Thoracic aorta (tissue), 2 donors: Measurements from ENCODE around the gene SUSD6. TPM values are rescaled to one million over a fixed set of nuclear protein-coding genes. Genes with fewer than 3 reads are reported as not detected.

Experiments
- ATAC-seq: fragments of 150-250 bp; one replicate; pipeline ENCODE4 v1.8.0; 2017; ENCODE audit warnings: low read depth; ENCODE audit not compliant: insufficient number of reproducible peaks, low FRiP score
- DNase-seq: peaks from one replicate; pipeline ENCODE4 v3.0.0-alpha.2; 2020; ENCODE audit warnings: low spot score
- H3K27ac ChIP-seq, 2 donors: fragments of 200-600 bp; sonication (generic); 1 replicate in 1 of 2; 2 replicates in 1 of 2; pipeline ENCODE4 v1.5.1; 2016; ENCODE audit warnings: mild to moderate bottlenecking in 2 of 2, moderate library complexity in 2 of 2
- H3K27me3 ChIP-seq: fragments of 200-600 bp; sonication (generic); replicated peaks from 2 replicates; pipeline ENCODE4 v1.6.0; 2016; ENCODE audit warnings: mild to moderate bottlenecking; ENCODE audit not compliant: insufficient read depth
- H3K36me3 ChIP-seq: fragments of 200-600 bp; sonication (generic); one replicate; pipeline ENCODE4 v1.5.1; 2016
- H3K4me1 ChIP-seq, 2 donors: fragments of 200-600 bp; sonication (generic); 1 replicate in 1 of 2; 2 replicates in 1 of 2; pipeline versions ENCODE4 v1.5.1 to v1.6.0; 2016; ENCODE audit warnings: low read depth in 2 of 2, mild to moderate bottlenecking in 1 of 2; ENCODE audit not compliant: control insufficient read depth in 1 of 2
- H3K4me3 ChIP-seq: fragments of 200-600 bp; sonication (generic); 2 replicates; pipeline ENCODE4 v1.5.1; 2016; ENCODE audit warnings: mild to moderate bottlenecking
- H3K9me3 ChIP-seq: fragments of 200-600 bp; sonication (generic); 2 replicates; pipeline ENCODE4 v1.5.1; 2016
- CTCF ChIP-seq: fragments of 200-600 bp; sonication (generic); IDR thresholded peaks from one replicate; pipeline ENCODE4 v1.5.1; 2019; ENCODE audit warnings: antibody characterized with exemption
- total RNA-seq, 2 donors: library from RNA; depleted of rRNA; stranded (reverse); fragments of >200 nt; gene quantifications; one replicate each; pipeline versions ENCODE4 v1.1.0 to v1.2.3, GENCODE V29; 2016

Gene SUSD6
- total RNA-seq, 2 donors from 2014 or later: 51.7 to 80.1 TPM

DNA sequence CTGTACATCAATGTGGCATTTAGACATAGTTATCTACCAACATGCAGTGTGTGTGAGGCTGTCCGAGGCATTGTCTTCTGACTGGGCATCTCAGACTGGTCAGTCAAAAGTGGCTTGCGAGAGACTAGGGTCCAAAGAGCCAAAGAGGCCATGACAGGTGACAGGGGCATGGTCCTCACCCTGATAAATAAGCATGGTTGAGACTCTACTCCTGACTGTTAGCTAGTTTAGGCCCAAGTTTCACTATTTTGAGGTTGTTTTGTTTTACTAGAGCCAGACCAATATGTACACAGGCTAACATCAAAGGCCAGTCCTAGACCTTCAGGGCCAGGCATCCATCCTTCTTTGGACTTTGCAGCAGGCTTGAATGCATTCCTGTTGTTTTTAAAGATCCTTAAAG lies 78.6 kb downstream of the SUSD6 start:
- no peak for TF ChIP-seq CTCF
- H3K9me3 ChIP-seq: no peaks in the 10 kb centered on the region
- H3K27me3 ChIP-seq: no peaks in the 10 kb centered on the region
- no peaks in the 10 kb centered on the region for H3K36me3 ChIP-seq
- no peak overlapping the region for H3K27ac ChIP-seq
- ATAC-seq (no peak), DNase-seq (no peak)
- peaks cover 27 to 44% of the 10 kb centered on the region in 2 donors for H3K4me1 ChIP-seq
- H3K4me3 ChIP-seq: no peak overlapping the region

- Histone ChIP-seq H3K27me3 (no peaks in the 10 kb centered on the region), H3K4me1 (peaks cover 40 to 53% of the 10 kb centered on the region in 2 donors), H3K27ac (no peak overlapping the region), H3K4me3 (no peak overlapping the region), H3K36me3 (no peaks in the 10 kb centered on the region), H3K9me3 (no peaks in the 10 kb centered on the region)
- TF ChIP-seq CTCF: no peak
- no peak for ATAC-seq
- no peak for DNase-seq
These were observed 81.2 kb downstream of the SUSD6 start for GRCh38 chr14:69692594-69692993.

DNA sequence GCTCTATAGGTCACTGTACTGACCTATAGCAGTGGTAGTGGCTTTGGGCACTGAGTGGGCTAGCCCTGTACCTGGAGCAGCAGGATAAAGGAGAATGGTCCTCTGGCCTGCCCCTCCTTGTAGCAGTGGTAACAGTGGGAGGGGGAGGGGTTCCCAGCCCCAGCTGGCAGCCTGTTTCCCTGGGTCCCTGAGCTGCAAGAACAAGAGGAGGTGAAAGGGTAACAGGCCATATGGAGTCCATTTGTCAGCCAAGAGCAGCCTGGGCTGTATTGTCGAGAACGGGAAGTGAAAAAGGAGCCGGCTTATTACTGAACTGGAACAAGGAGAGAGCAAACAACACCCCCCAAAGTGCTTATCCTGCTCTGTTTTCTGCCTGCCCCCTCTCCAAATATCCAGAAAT lies 81.7 kb downstream of the SUSD6 start:
- Histone ChIP-seq H3K4me1 (peaks cover 40 to 52% of the 10 kb centered on the region in 2 donors), H3K9me3 (no peaks in the 10 kb centered on the region), H3K27ac (no peak overlapping the region), H3K4me3 (no peak overlapping the region), H3K36me3 (no peaks in the 10 kb centered on the region), H3K27me3 (no peaks in the 10 kb centered on the region)
- TF ChIP-seq CTCF: no peak
- no peak for ATAC-seq
- DNase-seq: no peak

- Histone ChIP-seq H3K27ac (no peak overlapping the region), H3K9me3 (no peaks in the 10 kb centered on the region), H3K4me3 (no peak overlapping the region), H3K4me1 (peaks cover 40 to 48% of the 10 kb centered on the region in 2 donors), H3K27me3 (no peaks in the 10 kb centered on the region), H3K36me3 (no peaks in the 10 kb centered on the region)
- no peak for TF ChIP-seq CTCF
- no peak for ATAC-seq
- DNase-seq: no peak
These were observed 82.7 kb downstream of the SUSD6 start for GRCh38 chr14:69693801-69694729.

GRCh38 chr14:69694730-69695281 lies 83.4 kb downstream of the SUSD6 start:
- Histone ChIP-seq H3K4me3 (no peak overlapping the region), H3K36me3 (no peaks in the 10 kb centered on the region), H3K4me1 (peaks cover 40 to 48% of the 10 kb centered on the region in 2 donors), H3K27ac (no peak overlapping the region), H3K27me3 (no peaks in the 10 kb centered on the region), H3K9me3 (no peaks in the 10 kb centered on the region)
- no peak for TF ChIP-seq CTCF
- DNase-seq (no peak), ATAC-seq (no peak)
